Measurements from ENCODE around the gene TFCP2.

The TFCP2 gene

GRCh38 chr12:51208016-51208660, 35.2 kb upstream of the TFCP2 start:
- no peak for TF ChIP-seq CTCF (IDR thresholded peaks at IDR 0.05; ENCODE audit: insufficient read depth, low read length, poor library complexity, severe bottlenecking)
- Histone ChIP-seq H3K36me3 (ENCODE audit: control insufficient read depth, insufficient read depth, low read length) (no peaks in the 10 kb centered on the region), H3K4me3 (replicated peaks; ENCODE audit: low read depth, low read length) (no peak overlapping the region), H3K27me3 (replicated peaks; ENCODE audit: control insufficient read depth, insufficient read depth, low read length) (no peaks in the 10 kb centered on the region)
- DNase-seq (ENCODE audit: extremely low read depth, insufficient read length) = no peak

GRCh38 chr12:51205350-51205749, 32.4 kb upstream of the TFCP2 start:
- no peak for TF ChIP-seq CTCF (IDR thresholded peaks at IDR 0.05; ENCODE audit: insufficient read depth, low read length, poor library complexity, severe bottlenecking)
- no peaks in the 10 kb centered on the region for H3K36me3 ChIP-seq (ENCODE audit: control insufficient read depth, insufficient read depth, low read length)
- H3K4me3 ChIP-seq (replicated peaks; ENCODE audit: low read depth, low read length) = no peak overlapping the region
- H3K27me3 ChIP-seq (replicated peaks; ENCODE audit: control insufficient read depth, insufficient read depth, low read length) = no peaks in the 10 kb centered on the region
- DNase-seq (ENCODE audit: extremely low read depth, insufficient read length) = no peak

GRCh38 chr12:51202718-51203117, 29.8 kb upstream of the TFCP2 start:
- Histone ChIP-seq H3K36me3 (ENCODE audit: control insufficient read depth, insufficient read depth, low read length) (no peaks in the 10 kb centered on the region), H3K4me3 (replicated peaks; ENCODE audit: low read depth, low read length) (no peak overlapping the region), H3K27me3 (replicated peaks; ENCODE audit: control insufficient read depth, insufficient read depth, low read length) (no peaks in the 10 kb centered on the region)
- no peak for TF ChIP-seq CTCF (IDR thresholded peaks at IDR 0.05; ENCODE audit: insufficient read depth, low read length, poor library complexity, severe bottlenecking)
- no peak for DNase-seq (ENCODE audit: extremely low read depth, insufficient read length)

- no peak for TF ChIP-seq CTCF (IDR thresholded peaks at IDR 0.05; ENCODE audit: insufficient read depth, low read length, poor library complexity, severe bottlenecking)
- no peak for DNase-seq (ENCODE audit: extremely low read depth, insufficient read length)
These were observed 27.9 kb upstream of the TFCP2 start for GRCh38 chr12:51200806-51201205.

GRCh38 chr12:51200156-51200555, 27.2 kb upstream of the TFCP2 start:
- no peak for DNase-seq (ENCODE audit: extremely low read depth, insufficient read length)
- H3K27me3 ChIP-seq (replicated peaks; ENCODE audit: control insufficient read depth, insufficient read depth, low read length) = no peaks in the 10 kb centered on the region
- H3K36me3 ChIP-seq (ENCODE audit: control insufficient read depth, insufficient read depth, low read length) = no peaks in the 10 kb centered on the region
- no peak overlapping the region for H3K4me3 ChIP-seq (replicated peaks; ENCODE audit: low read depth, low read length)
- no peak for TF ChIP-seq CTCF (IDR thresholded peaks at IDR 0.05; ENCODE audit: insufficient read depth, low read length, poor library complexity, severe bottlenecking)

More at GRCh38 chr12:51200806-51201205, 27.9 kb upstream of the TFCP2 start:
- H3K27me3 ChIP-seq (replicated peaks; ENCODE audit: control insufficient read depth, insufficient read depth, low read length) = no peaks in the 10 kb centered on the region
- H3K36me3 ChIP-seq (ENCODE audit: control insufficient read depth, insufficient read depth, low read length) = no peaks in the 10 kb centered on the region
- H3K4me3 ChIP-seq (replicated peaks; ENCODE audit: low read depth, low read length) = no peak overlapping the region
